ENCODE results near the gene EAF1.
A peak's percentile ranks its signal among the peaks of the same experiment; 100 is the strongest.

EAF1 gene

DNA sequence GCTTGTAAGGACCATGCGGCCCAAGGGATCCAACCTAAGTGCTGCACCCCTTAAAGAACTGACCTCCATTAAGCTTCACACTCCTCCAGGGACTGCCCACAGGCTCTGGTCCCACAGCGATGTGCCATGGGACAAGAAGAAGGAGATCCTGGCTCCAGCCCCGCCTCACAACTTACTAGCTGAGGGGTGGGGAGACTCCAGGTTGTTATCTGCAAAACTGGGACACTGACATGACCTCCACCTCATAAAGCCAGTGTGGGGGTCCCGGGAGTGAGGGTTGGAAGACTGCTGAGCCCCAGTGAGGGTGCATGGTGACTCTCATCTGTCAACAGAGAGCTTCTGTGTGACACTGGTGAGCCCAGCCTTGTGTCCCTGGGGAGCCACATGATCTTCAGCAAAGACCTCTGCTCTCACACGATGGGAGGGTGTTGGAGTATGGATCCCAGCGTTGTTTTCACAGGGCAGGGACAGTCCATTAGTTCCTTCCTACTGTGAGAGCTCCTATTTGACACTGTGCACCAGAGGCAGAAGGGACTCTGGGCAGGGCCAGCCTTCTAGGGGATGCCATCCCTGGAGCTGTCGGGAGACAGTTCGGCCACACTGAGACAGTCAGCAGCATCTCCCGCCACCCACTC is 26.7 kb downstream of the EAF1 start:
- Histone ChIP-seq H3K4me3 (ENCODE audit: low read depth, low read length) (no peak overlapping the region), H3K27ac (ENCODE audit: extremely low read depth, low read depth, low read length) (no peak overlapping the region), H3K9me3 (ENCODE audit: control insufficient read depth, insufficient read depth, low read depth, low read length) (no peaks in the 10 kb centered on the region), H3K4me1 (ENCODE audit: control insufficient read depth, insufficient read depth, low read length) (no peaks in the 10 kb centered on the region), H3K36me3 (ENCODE audit: control insufficient read depth in 2 of 2, insufficient read depth in 1 of 2, low read length in 2 of 2) (no peaks in the 10 kb centered on the region)
- TF ChIP-seq ZNF19 (tag by site-specific recombination; IDR thresholded peaks at IDR 0.05; ENCODE audit: low read depth) (no peak), ZNF558 (tag by site-specific recombination; IDR thresholded peaks at IDR 0.05) (no peak), ZNF76 (tag by site-specific recombination; IDR thresholded peaks at IDR 0.05; ENCODE audit: borderline replicate concordance, low read depth) (no peak), ZNF280C (tag by site-specific recombination; IDR thresholded peaks at IDR 0.05) (no peak), ZBTB6 (tag by site-specific recombination; IDR thresholded peaks at IDR 0.05) (no peak)
- CTCF ChIA-PET = interaction anchor here (1.1 kb wide), 1 partner anchor 49 kb away, joined by 3 read pairs; no protein-coding TSS in a partner anchor
- POLR2A ChIA-PET = no interaction called here

DNA sequence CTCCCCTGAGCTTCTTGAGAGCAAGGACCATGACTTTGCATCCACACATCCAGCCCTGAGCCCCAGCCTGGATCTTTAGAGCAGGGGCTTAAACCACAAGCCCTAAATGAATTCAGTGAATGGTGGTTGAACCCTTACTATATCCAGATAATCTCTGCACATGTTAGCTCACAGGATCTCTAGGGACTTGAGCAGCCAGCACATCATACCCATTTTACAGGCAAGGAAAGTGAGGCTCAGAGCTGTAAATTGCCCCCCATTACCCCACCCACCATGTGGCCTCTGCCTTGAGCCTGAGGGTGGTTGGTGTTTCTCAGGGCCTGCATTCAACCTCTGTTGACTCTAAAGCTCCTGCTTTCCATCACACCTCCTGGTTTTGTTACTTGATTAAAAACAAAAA is 27.6 kb downstream of the EAF1 start:
- Histone ChIP-seq H3K4me3 (ENCODE audit: low read depth, low read length) (no peak overlapping the region), H3K36me3 (ENCODE audit: control insufficient read depth in 2 of 2, insufficient read depth in 1 of 2, low read length in 2 of 2) (no peaks in the 10 kb centered on the region), H3K4me1 (ENCODE audit: control insufficient read depth, insufficient read depth, low read length) (no peaks in the 10 kb centered on the region), H3K27ac (ENCODE audit: extremely low read depth, low read depth, low read length) (no peak overlapping the region), H3K9me3 (ENCODE audit: control insufficient read depth, insufficient read depth, low read depth, low read length) (no peaks in the 10 kb centered on the region)
- POLR2A ChIA-PET = no interaction called here
- CTCF ChIA-PET = interaction anchor here (1.1 kb wide), 1 partner anchor 50 kb away, joined by 3 read pairs; no protein-coding TSS in a partner anchor
- TF ChIP-seq, protein P1, sequence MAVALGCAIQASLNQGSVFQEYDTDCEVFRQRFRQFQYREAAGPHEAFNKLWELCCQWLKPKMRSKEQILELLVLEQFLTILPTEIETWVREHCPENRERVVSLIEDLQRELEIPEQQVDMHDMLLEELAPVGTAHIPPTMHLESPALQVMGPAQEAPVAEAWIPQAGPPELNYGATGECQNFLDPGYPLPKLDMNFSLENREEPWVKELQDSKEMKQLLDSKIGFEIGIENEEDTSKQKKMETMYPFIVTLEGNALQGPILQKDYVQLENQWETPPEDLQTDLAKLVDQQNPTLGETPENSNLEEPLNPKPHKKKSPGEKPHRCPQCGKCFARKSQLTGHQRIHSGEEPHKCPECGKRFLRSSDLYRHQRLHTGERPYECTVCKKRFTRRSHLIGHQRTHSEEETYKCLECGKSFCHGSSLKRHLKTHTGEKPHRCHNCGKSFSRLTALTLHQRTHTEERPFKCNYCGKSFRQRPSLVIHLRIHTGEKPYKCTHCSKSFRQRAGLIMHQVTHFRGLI (tag by site-specific recombination; IDR thresholded peaks at IDR 0.05) = no peak
- no peak for TF ChIP-seq ZNF391 (tag by site-specific recombination; IDR thresholded peaks at IDR 0.05; ENCODE audit: borderline replicate concordance, low read depth)
- no peak for TF ChIP-seq ZNF16 (tag by site-specific recombination; IDR thresholded peaks at IDR 0.05; ENCODE audit: low read depth)
- no peak for TF ChIP-seq KLF10 (tag by site-specific recombination; IDR thresholded peaks at IDR 0.05)
- no peak for TF ChIP-seq ZNF571 (tag by site-specific recombination; IDR thresholded peaks at IDR 0.05)
- no peak for TF ChIP-seq ZNF416 (tag by site-specific recombination; IDR thresholded peaks at IDR 0.05)

GRCh38 chr3:15455756-15456155 is 28.4 kb downstream of the EAF1 start:
- no peaks in the 10 kb centered on the region for H3K9me3 ChIP-seq (ENCODE audit: control insufficient read depth, insufficient read depth, low read depth, low read length)
- H3K4me1 ChIP-seq (ENCODE audit: control insufficient read depth, insufficient read depth, low read length) = no peaks in the 10 kb centered on the region
- H3K36me3 ChIP-seq (ENCODE audit: control insufficient read depth in 2 of 2, insufficient read depth in 1 of 2, low read length in 2 of 2) = no peaks in the 10 kb centered on the region
- ChIA-PET CTCF (no interaction called here), POLR2A (no interaction called here)
- no peak for TF ChIP-seq KLF9 (tag by site-specific recombination; IDR thresholded peaks at IDR 0.05; ENCODE audit: low read depth)
- no peak for TF ChIP-seq ZIC2 (tag by site-specific recombination; IDR thresholded peaks at IDR 0.05)
- TF ChIP-seq ZNF341 (tag by site-specific recombination; IDR thresholded peaks at IDR 0.05; ENCODE audit: low read depth) = peak; percentile 46; the same call in 1 of the 2 replicates
- no peak for TF ChIP-seq ZNF473 (tag by site-specific recombination; IDR thresholded peaks at IDR 0.05)
- no peak for TF ChIP-seq GLIS2 (tag by site-specific recombination; IDR thresholded peaks at IDR 0.05)
- no peak for TF ChIP-seq KLF1 (tag by site-specific recombination; IDR thresholded peaks at IDR 0.05)
- no peak for TF ChIP-seq KLF8 (tag by site-specific recombination; IDR thresholded peaks at IDR 0.05)
- no peak for TF ChIP-seq ZNF555 (tag by site-specific recombination; conservative IDR thresholded peaks at IDR 0.05)
- no peak overlapping the region for H3K27ac ChIP-seq (ENCODE audit: extremely low read depth, low read depth, low read length)
- no peak overlapping the region for H3K4me3 ChIP-seq (ENCODE audit: low read depth, low read length)
